ENCODE measurements around the gene C14orf180. TPM values are rescaled to one million over a fixed set of nuclear protein-coding genes. Genes with fewer than 3 reads are reported as not detected.

Gene C14orf180
- polyA plus RNA-seq, 2 of the 4 experiments (the other 2 are of a cell fraction) = not detected

DNA sequence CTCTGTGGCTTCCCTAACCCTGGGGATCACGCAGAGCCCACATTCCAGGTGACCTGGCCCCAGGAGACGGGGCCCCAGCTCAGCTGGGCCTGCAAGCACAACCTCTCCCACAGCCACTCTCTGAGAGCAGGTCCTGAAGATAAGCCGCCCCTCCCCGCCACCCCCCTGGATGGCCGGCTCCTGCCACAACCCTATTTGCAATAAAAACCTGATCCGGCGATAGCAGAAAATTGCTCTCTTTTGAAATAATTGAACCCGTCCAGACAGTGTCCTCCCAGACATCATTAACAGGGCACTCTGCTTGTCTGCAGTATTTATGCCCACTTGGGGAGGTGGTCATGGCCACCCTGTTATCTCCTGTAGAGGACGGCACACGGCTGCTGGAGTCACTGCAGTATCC is 5.0 kb downstream of the C14orf180 start:
- Histone ChIP-seq H3K27ac (no peak overlapping the region), H3K4me1 (no peaks in the 10 kb centered on the region), H3K9me3 (no peaks in the 10 kb centered on the region), H3K4me3 (no peak overlapping the region), H3K4me2 (no peak overlapping the region)
- WGBS (ENCODE audit: missing lambda C conversion rate) = 44% methylated on average over 9 of the region's 10 CpGs
- DNase-seq (ENCODE audit: low read depth in 1 of 2, low spot score in 1 of 2) = no peak
- TF ChIP-seq RFX5 (IDR thresholded peaks at IDR 0.05) = no peak
- TF ChIP-seq NPAS2 (CRISPR knock-in tag; IDR thresholded peaks at IDR 0.05; ENCODE audit: borderline replicate concordance) = no peak
- TF ChIP-seq, protein P1, sequence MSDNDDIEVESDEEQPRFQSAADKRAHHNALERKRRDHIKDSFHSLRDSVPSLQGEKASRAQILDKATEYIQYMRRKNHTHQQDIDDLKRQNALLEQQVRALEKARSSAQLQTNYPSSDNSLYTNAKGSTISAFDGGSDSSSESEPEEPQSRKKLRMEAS (IDR thresholded peaks at IDR 0.05) = no peak
- no peak for TF ChIP-seq POLR2AphosphoS2 (conservative IDR thresholded peaks at IDR 0.05; ENCODE audit: low read length)
- TF ChIP-seq, protein P2, sequence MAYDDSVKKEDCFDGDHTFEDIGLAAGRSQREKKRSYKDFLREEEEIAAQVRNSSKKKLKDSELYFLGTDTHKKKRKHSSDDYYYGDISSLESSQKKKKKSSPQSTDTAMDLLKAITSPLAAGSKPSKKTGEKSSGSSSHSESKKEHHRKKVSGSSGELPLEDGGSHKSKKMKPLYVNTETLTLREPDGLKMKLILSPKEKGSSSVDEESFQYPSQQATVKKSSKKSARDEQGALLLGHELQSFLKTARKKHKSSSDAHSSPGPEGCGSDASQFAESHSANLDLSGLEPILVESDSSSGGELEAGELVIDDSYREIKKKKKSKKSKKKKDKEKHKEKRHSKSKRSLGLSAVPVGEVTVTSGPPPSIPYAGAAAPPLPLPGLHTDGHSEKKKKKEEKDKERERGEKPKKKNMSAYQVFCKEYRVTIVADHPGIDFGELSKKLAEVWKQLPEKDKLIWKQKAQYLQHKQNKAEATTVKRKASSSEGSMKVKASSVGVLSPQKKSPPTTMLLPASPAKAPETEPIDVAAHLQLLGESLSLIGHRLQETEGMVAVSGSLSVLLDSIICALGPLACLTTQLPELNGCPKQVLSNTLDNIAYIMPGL (CRISPR knock-in tag; IDR thresholded peaks at IDR 0.05; ENCODE audit: borderline replicate concordance) = no peak
- TF ChIP-seq HOXA7 (CRISPR knock-in tag; IDR thresholded peaks at IDR 0.05) = no peak
- TF ChIP-seq PHF8 (IDR thresholded peaks at IDR 0.05; ENCODE audit: borderline replicate concordance, low read depth) = no peak
- TF ChIP-seq TP53 (CRISPR knock-in tag; IDR thresholded peaks at IDR 0.05) = no peak
- TF ChIP-seq RCOR1 (IDR thresholded peaks at IDR 0.05; ENCODE audit: low read depth, low read length) = no peak
- no peak for TF ChIP-seq POLR2A (IDR thresholded peaks at IDR 0.05; ENCODE audit: low read length)
- TF ChIP-seq TFCP2L1 (CRISPR knock-in tag; IDR thresholded peaks at IDR 0.05) = no peak
- TF ChIP-seq, protein P3, sequence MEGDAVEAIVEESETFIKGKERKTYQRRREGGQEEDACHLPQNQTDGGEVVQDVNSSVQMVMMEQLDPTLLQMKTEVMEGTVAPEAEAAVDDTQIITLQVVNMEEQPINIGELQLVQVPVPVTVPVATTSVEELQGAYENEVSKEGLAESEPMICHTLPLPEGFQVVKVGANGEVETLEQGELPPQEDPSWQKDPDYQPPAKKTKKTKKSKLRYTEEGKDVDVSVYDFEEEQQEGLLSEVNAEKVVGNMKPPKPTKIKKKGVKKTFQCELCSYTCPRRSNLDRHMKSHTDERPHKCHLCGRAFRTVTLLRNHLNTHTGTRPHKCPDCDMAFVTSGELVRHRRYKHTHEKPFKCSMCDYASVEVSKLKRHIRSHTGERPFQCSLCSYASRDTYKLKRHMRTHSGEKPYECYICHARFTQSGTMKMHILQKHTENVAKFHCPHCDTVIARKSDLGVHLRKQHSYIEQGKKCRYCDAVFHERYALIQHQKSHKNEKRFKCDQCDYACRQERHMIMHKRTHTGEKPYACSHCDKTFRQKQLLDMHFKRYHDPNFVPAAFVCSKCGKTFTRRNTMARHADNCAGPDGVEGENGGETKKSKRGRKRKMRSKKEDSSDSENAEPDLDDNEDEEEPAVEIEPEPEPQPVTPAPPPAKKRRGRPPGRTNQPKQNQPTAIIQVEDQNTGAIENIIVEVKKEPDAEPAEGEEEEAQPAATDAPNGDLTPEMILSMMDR (IDR thresholded peaks at IDR 0.05) = no peak
- no peak for TF ChIP-seq ZNF302 (CRISPR knock-in tag; IDR thresholded peaks at IDR 0.05)
- TF ChIP-seq EP300 (IDR thresholded peaks at IDR 0.05) = no peak
- TF ChIP-seq, protein P4, sequence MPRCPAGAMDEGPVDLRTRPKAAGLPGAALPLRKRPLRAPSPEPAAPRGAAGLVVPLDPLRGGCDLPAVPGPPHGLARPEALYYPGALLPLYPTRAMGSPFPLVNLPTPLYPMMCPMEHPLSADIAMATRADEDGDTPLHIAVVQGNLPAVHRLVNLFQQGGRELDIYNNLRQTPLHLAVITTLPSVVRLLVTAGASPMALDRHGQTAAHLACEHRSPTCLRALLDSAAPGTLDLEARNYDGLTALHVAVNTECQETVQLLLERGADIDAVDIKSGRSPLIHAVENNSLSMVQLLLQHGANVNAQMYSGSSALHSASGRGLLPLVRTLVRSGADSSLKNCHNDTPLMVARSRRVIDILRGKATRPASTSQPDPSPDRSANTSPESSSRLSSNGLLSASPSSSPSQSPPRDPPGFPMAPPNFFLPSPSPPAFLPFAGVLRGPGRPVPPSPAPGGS (IDR thresholded peaks at IDR 0.05) = no peak
- TF ChIP-seq CEBPB (IDR thresholded peaks at IDR 0.05) = no peak
- FAIRE-seq = no peak
- ATAC-seq = no peak
- ChIA-PET POLR2A (no interaction called here), CTCF (no interaction called here)

DNA sequence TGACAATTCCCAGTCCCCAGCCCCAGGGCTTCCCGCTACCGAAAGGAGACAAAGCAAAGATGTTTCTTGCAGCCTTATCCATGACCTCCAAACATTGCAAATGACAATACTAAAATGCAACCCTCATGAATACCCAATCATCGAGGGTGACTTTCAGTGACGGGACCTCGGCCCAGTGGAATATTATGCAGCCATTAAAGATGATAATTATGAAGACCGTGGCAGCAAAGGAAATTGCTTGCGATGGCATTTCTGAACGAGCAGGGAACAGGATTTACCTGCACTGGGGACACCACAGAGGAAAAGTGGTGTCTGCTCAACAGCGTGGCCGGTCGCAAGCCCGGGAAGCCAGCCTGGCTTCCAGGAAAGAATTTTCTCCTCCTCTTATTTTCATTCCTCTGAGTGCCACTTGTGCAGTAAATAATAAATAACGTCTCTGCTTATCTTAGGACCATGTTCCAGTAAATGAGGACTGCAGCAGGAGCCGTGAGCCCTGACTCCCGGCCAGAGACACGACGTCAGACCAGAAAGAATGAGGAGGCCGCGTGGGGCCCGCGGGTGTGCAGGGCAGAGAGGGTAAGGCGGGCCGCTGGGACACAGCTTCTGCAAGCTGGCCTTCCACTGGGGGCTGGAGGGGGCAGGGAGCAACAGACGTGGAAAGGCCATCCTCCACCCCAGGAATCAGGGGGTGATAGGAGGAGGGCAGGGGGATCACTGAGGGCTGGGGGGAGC is 6.6 kb downstream of the C14orf180 start:
- Histone ChIP-seq H3K4me1 (no peaks in the 10 kb centered on the region), H3K27ac (no peak overlapping the region), H3K4me3 (no peak overlapping the region), H3K9me3 (no peaks in the 10 kb centered on the region), H3K4me2 (no peak overlapping the region)
- no peak for DNase-seq (ENCODE audit: low read depth in 1 of 2, low spot score in 1 of 2)
- ATAC-seq = no peak
- FAIRE-seq = no peak
- WGBS (ENCODE audit: missing lambda C conversion rate) = 57% methylated on average over 24 of the region's 24 CpGs
- POLR2A ChIA-PET = no interaction called here
- CTCF ChIA-PET = interaction anchor here (1.2 to 2.0 kb wide), 3 partner anchors 23 to 492 kb away, joined by 3 to 6 read pairs (median 5); no protein-coding TSS in a partner anchor
- TF ChIP-seq ZSCAN20 (CRISPR knock-in tag; IDR thresholded peaks at IDR 0.05) = no peak
- TF ChIP-seq, protein P5, sequence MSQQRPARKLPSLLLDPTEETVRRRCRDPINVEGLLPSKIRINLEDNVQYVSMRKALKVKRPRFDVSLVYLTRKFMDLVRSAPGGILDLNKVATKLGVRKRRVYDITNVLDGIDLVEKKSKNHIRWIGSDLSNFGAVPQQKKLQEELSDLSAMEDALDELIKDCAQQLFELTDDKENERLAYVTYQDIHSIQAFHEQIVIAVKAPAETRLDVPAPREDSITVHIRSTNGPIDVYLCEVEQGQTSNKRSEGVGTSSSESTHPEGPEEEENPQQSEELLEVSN (IDR thresholded peaks at IDR 0.05; ENCODE audit: borderline replicate concordance, low read depth) = no peak
- TF ChIP-seq EP300 (IDR thresholded peaks at IDR 0.05) = no peak
- TF ChIP-seq HOXB13 (CRISPR knock-in tag; IDR thresholded peaks at IDR 0.05; ENCODE audit: low read depth) = no peak
- TF ChIP-seq RNF2 (IDR thresholded peaks at IDR 0.05; ENCODE audit: borderline replicate concordance, low read depth) = no peak
- TF ChIP-seq ZFP36 (IDR thresholded peaks at IDR 0.05; ENCODE audit: borderline replicate concordance, partially characterized antibody) = no peak
- TF ChIP-seq, protein P1 (IDR thresholded peaks at IDR 0.05) = no peak
- TF ChIP-seq, protein P4 (IDR thresholded peaks at IDR 0.05) = no peak
- no peak for TF ChIP-seq HOXB5 (CRISPR knock-in tag; IDR thresholded peaks at IDR 0.05)
- no peak for TF ChIP-seq CHD4 (IDR thresholded peaks at IDR 0.05; ENCODE audit: borderline replicate concordance)
- no peak for TF ChIP-seq MYC (IDR thresholded peaks at IDR 0.05; ENCODE audit: borderline replicate concordance, low read length)
- TF ChIP-seq, protein P3 (IDR thresholded peaks at IDR 0.05) = no peak
- no peak for TF ChIP-seq TFCP2L1 (CRISPR knock-in tag; IDR thresholded peaks at IDR 0.05)
